ENCODE measurements around the gene UGT3A2. TPM values are rescaled to one million over a fixed set of nuclear protein-coding genes. Genes with fewer than 3 reads are reported as not detected.

UGT3A2 gene
- total RNA-seq: under 1 TPM in 2 of 3 donors, not detected in 1; 0.25 TPM
- total RNA-seq (2013): not detected

DNA sequence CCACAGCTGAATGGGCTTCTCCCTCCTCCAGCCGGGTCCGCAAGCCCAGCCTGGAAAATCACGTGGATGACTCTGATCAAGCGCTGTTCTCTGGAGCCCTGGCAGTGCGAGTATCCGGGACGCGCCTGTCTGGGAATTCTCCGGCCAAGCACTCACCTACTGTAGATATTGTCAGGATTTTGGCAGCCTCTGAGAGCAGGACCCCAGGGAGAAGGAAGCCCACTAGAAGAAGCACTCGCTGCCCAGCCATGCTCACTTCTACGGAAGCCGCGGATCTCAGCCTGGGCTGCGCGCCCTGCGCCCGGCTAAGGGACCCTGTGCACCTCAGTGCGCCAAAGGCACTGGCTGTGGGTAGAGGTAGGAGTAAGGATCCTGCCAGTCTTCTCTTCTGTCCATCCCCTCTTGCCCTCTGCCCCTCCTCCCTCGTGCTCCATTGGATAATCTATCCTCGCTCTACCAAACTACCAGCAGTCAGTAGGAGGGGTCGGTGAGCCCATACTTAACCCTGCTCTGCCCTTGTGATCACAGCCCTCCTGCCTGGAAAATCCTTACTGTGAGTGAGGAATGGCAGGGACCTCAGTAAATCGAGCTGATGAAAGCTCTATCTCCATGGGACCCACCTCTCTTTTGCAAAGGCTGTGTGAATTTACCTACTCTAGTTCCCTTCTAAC lies at the start of gene UGT3A2:
Gene UGT3A2, minus strand, starts transcription at position 343 of the 671 bp plus-strand sequence. Its CDS starts 93 bp downstream, at position 250.
- H3K36me3 Mint-ChIP-seq: no peaks in the 10 kb centered on the region
- WGBS (ENCODE audit: insufficient coverage): 2% methylated on average over 21 of the region's 22 CpGs
- Histone ChIP-seq H3K36me3 (ENCODE audit: control insufficient read depth, insufficient read depth, low read length) (no peaks in the 10 kb centered on the region), H3K9me3 (ENCODE audit: control insufficient read depth, insufficient read depth, low read length) (no peaks in the 10 kb centered on the region), H3K27me3 (ENCODE audit: control insufficient read depth, insufficient read depth, low read length) (peaks cover 2% of the 10 kb centered on the region), H3K4me1 (ENCODE audit: control insufficient read depth, insufficient read depth, low read length) (peaks cover 3% of the 10 kb centered on the region), H3K27ac (ENCODE audit: low read length) (no peak within 1 kb of the TSS), H3K4me3 (ENCODE audit: low read length) (no peak within 1 kb of the TSS)
- TF ChIP-seq CTCF (IDR thresholded peaks at IDR 0.05): no peak
- H3K27me3 Mint-ChIP-seq (ENCODE audit: low read depth in 2 of 2): peaks cover 12 to 21% of the 10 kb centered on the region in 2 donors
- H3K4me1 Mint-ChIP-seq: peaks cover 12 to 14% of the 10 kb centered on the region in 2 donors
- H3K27ac Mint-ChIP-seq: no peak within 1 kb of the TSS
- DNase-seq (no peak), ATAC-seq (no peak)
- no peak within 1 kb of the TSS for H3K4me3 Mint-ChIP-seq
- intact Hi-C loops (cut with micrococcal nuclease): no loop called here
- H3K9me3 Mint-ChIP-seq: no peaks in the 10 kb centered on the region

- H3K27me3 Mint-ChIP-seq (ENCODE audit: low read depth in 2 of 2): no peaks in the 10 kb centered on the region
- intact Hi-C loops (cut with micrococcal nuclease): no loop called here
- no peaks in the 10 kb centered on the region for H3K9me3 Mint-ChIP-seq
- 100% methylated on average over 1 of the region's 1 CpG for WGBS (ENCODE audit: insufficient coverage)
- DNase-seq (no peak), ATAC-seq (peak in 1 of 3 donors; percentile 80)
- Histone ChIP-seq H3K4me3 (ENCODE audit: low read length) (no peak overlapping the region), H3K36me3 (ENCODE audit: control insufficient read depth, insufficient read depth, low read length) (peaks cover 64% of the 10 kb centered on the region), H3K4me1 (ENCODE audit: control insufficient read depth, insufficient read depth, low read length) (no peaks in the 10 kb centered on the region), H3K9me3 (ENCODE audit: control insufficient read depth, insufficient read depth, low read length) (no peaks in the 10 kb centered on the region), H3K27ac (ENCODE audit: low read length) (no peak overlapping the region), H3K27me3 (ENCODE audit: control insufficient read depth, insufficient read depth, low read length) (no peaks in the 10 kb centered on the region)
- peaks cover 48% of the 10 kb centered on the region for H3K36me3 Mint-ChIP-seq
- no peaks in the 10 kb centered on the region for H3K4me1 Mint-ChIP-seq
- H3K4me3 Mint-ChIP-seq: no peak overlapping the region
- TF ChIP-seq CTCF (IDR thresholded peaks at IDR 0.05): no peak
- H3K27ac Mint-ChIP-seq: no peak overlapping the region
Measured at GRCh38 chr5:36111238-36111637, 44.6 kb upstream of the UGT3A2 start.

- TF ChIP-seq CTCF (IDR thresholded peaks at IDR 0.05): no peak
- Mint-ChIP-seq H3K4me3 (no peak overlapping the region), H3K27ac (no peak overlapping the region), H3K9me3 (no peaks in the 10 kb centered on the region), H3K27me3 (ENCODE audit: low read depth in 2 of 2) (no peaks in the 10 kb centered on the region), H3K36me3 (peaks cover 44% of the 10 kb centered on the region), H3K4me1 (no peaks in the 10 kb centered on the region)
- WGBS (ENCODE audit: insufficient coverage): 100% methylated on average over 1 of the region's 3 CpGs
- H3K4me3 ChIP-seq (ENCODE audit: low read length): no peak overlapping the region
- no peaks in the 10 kb centered on the region for H3K4me1 ChIP-seq (ENCODE audit: control insufficient read depth, insufficient read depth, low read length)
- no peaks in the 10 kb centered on the region for H3K9me3 ChIP-seq (ENCODE audit: control insufficient read depth, insufficient read depth, low read length)
- DNase-seq (no peak), ATAC-seq (no peak)
- H3K27ac ChIP-seq (ENCODE audit: low read length): no peak overlapping the region
- intact Hi-C loops (cut with micrococcal nuclease): no loop called here
- no peaks in the 10 kb centered on the region for H3K27me3 ChIP-seq (ENCODE audit: control insufficient read depth, insufficient read depth, low read length)
- peaks cover 67% of the 10 kb centered on the region for H3K36me3 ChIP-seq (ENCODE audit: control insufficient read depth, insufficient read depth, low read length)
Measured at GRCh38 chr5:36108758-36109460, 42.2 kb upstream of the UGT3A2 start.
